Stimulated activated CD4-positive, alpha-beta T cell treated with anti-CD3 and anti-CD28 coated beads, Interleukin-15, amount 100 ng/mL, for 24 hours (primary cell): ENCODE data around the gene THOC6.
"Not testable (repeated sequence)": the region's sequence is repeated elsewhere in the genome, so short reads cannot be mapped to it uniquely, and the experiment has no call there.

ENCODE experiments used
- DNase-seq: peaks from one replicate; pipeline ENCODE4 v3.0.0-alpha.2; 2020

THOC6 gene

DNA sequence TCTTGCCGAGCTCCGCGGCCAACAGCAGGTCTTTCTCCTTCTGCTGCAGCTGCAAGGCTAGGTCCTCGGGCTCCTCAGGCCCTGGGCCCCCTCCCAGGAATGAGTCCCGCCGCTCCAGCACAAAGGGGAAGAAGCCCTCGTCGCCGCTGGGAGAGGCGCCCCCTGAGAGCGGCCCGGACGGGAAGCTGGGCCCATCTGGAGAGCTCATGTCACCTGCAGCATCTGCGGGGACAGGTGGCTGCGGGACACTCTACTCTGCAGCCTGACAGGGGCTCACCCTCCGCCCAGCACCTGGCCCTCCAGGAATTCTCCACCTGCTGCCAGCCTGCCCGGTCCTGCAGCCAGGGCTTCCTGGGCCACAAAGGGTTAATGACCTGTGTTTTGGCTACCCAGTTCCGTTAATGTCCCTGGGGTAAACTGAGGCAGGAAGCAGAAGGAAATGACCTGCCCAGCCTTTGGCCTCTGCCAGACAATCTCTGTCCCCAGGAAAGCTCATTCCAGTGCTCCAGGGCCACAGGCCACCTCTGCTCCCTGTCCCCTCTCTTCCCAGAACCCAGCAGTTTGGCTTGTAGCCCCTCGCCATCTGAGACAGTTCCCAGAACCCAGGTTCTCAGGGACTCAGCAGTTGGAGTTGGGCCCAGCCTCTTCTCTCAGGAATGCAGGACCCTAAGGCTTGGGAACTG is 11.6 kb downstream of the THOC6 start:
- DNase-seq = no peak

DNA sequence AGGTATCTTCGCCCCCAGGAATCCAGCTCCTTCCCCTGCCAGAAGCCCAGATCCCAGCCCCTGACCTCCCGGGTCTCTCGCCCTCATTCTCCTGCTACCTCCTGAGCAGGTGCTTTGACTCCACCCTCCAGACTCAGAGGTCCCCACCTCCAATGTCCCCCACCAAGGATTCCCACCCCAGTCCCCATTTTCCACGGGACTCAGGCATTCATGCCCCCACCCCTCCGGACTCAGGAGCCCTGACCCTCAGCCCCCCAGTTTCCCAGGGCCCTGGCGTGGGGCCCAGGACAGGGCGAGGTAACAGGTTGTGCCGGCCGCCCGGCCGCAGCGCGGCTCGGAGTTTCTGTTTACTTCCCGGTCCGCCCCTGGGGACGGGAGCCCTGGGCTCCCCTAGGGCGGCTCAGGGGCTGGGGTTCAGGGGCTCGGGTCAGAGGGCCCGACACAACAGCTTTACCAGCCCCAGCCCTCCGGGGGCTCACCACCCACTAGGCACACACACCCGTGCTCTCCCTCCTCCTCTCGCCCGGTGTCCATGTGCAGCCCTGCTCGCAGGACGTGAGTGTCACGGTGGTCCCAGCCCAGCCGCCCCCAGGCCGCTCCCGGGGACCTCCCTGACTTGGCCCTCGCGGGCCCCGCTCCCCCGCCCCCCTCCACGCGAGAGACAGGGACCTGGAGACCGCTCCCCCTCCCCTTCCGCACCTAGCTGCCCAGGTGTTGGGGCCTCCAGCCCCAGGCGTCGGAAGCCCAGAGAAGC is 12.3 kb downstream of the THOC6 start:
- no peak for DNase-seq

DNA sequence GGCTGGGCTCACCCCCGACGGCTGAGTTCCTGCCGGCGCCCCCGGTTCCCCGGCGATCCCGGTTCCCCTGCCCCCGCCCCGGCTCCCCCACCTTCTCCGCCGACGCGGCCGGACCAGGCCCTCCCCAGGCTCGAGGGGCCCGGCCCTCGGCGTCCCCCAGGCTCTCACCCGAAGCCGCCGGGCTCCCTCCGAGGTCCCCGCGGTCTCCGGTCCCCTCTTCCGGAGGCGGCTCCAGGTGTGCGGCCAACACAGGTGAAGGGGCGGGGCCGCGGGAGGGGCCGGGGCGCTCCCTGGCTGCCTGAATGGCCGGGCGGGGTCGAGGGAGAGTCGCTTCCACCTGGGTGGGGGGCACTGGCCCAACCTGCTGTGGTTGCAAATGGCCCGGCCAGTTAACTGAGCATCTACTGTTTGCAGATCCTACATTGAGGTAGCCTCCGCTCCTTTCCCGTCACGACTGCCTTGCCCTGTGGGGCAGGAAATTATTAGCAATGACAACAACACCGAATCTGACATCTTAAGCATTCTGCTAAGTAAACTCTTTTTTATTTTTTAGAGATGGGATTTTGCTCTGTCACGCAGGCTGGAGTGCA is 13.0 kb downstream of the THOC6 start, which contains the start of gene BICDL2:
Gene BICDL2, minus strand, starts transcription at position 219 of the 590 bp plus-strand sequence. CDS start 1,448 bp downstream, outside the sequence.
- no peak for DNase-seq

DNA sequence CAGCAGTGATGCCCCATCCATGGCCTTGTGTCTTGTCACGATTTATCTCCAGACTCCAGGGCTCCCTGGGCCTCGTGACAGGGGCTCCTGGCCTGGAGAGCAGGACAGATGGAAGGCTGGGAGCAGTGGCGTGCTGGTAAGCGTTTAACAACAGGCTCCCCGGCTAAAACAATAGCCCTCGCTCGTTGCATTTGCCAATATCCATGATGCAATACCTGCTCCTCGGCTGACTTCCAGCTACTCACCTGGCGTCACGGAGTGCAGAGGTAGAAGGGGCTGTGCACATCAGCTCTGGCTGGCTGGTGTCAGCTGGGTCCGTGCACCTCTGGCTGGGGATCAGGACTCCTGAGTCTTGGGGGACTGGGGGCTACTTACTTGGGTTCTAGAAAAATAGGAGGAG is 14.4 kb downstream of the THOC6 start:
- no peak for DNase-seq

DNA sequence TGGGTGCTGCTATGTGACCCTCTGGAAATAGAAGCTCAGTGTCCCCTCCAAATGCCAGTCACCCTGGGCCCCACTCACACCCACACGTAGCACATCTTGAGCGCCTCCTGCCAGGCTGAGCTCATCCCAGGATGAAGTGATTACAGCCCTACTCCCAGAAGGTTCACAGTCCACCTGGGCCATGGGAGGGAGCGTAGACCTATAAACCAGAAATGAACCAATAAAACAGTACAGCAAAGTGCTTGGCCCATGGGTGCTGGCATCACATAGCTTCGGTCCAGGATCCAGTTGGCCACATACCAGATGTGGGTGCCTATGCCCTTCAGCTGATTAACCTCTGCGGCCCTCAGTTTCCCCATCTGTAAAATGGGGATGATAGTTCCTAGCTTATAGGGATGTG is 15.1 kb downstream of the THOC6 start:
- DNase-seq = no peak

DNA sequence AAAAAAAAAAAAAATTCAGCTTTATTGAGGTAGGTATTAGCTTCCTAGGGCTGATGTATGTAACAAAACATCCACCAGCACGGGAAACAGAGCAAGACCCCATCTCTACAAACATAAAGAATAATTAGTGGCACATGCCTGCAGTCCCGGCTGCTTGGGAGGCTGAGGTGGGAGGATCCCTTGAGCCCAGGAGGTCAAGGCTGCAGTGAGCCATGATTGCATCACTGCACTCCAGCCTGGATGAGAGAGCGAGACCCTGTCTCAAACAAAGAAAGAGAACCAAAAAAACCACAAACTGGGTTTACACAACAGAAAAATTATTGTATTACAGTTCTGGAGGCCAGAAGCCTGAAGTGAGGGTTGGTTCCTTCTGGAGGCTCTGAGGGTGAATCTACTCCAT is 18.5 kb downstream of the THOC6 start:
- no peak for DNase-seq

DNA sequence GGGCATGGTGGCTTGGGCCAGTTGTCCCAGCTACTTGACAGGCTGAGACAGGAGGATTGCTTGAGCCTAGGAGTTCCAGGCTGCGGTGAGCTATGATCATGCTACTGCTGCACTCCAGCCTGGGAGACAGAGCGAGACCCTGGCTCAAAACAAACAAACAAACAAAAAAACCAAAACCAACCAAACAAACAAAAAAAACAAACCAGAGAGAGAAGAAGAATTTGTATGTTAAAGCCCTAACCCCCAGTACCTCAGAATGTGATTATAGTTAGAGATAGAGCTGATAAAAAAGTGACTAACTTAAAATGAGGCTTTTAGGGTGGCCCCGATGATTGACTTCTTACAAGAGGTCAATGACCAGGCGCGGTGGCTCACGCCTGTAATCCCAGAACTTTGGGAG is 20.9 kb downstream of the THOC6 start:
- DNase-seq = no peak

DNA sequence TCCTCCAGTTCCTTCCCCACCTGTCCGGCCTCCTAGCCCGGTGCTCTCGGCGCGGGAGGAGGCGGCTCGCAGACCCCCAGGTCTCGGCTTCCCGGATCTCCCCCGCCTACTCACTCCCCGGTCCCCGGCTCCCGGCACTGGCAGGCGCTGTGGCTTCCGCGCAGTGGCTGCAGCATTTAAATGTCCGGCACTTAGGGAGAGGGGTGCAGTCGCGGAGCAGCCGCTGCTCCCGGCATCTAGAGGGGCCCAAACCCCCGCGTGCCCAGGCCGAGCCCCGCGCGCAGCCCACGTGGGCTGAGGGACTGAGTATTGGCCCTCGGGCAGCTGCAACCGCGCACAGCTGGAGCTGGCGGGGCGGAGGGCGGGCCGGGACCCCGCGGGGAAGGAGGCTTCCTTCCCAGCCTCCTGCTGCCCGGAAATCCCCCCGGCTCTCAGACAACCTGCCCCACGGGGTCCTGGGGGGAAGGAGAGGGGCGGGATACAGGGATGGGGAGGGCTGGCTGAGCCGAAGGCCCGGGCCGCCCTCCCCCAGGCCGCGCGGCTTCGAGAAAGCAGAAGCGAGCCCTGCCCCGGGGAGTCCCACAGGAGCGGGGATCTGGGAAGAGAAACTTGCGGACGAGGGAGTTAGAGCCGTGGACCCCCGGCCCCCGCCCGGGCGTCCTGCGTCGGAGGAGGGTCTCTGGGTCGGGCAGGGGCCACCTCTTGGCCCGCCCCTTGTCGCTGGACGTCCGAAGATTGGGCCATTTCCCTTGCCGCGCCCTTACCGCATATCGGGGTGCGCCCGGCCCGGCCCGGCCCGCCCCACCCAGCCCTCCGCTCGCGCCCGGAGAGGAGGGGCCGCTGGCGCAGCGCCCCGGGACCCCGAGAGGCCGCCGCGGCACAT is 22.2 kb downstream of the THOC6 start, which contains the start of gene MMP25:
Gene MMP25, plus strand, starts transcription at position 804 of the 883 bp plus-strand sequence. CDS start 357 bp downstream, outside the sequence.
- DNase-seq = no peak

DNA sequence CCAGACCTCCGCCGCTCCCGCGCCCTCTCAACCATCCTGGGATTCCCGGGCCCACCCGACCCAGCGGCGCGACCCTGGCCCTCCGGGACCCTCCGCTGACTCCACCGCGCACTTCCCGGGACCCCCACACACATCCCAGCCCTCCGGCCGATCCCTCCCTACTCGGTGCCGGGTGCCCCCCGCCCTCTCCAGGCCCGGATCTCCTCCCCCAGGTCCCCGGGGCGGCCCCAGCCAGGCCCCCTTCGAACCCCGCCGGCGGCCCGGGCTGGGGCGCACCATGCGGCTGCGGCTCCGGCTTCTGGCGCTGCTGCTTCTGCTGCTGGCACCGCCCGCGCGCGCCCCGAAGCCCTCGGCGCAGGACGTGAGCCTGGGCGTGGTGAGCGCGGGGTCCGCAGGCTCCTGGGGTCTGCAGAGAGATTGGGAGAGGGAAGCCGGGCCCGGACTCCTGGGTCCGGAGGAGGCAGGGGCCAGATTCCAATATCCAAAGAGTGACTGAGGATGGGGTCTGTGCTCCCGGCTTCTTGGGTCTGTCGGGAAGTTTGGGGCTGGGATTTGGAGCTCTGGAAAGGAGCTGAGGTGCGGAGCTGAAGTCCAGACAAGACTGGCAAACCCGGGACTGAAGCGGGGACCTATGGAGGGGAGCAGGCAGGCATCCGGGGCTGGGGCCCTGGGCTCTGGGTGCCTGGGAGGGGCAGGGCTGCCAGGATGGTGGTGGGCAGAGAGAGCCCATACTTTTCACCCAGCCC is 23.0 kb downstream of the THOC6 start:
- no peak for DNase-seq

DNA sequence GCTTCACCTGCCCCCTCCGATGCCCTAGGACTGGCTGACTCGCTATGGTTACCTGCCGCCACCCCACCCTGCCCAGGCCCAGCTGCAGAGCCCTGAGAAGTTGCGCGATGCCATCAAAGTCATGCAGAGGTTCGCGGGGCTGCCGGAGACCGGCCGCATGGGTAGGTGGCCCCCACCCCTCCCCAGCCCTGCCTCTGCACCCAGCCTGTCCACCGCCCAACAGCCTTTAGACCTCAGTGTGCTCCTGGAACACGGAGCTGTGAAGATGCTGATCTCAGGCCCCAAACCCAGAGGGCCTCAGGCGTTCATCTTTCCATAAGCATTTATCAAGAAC is 23.5 kb downstream of the THOC6 start:
- DNase-seq = no peak

DNA sequence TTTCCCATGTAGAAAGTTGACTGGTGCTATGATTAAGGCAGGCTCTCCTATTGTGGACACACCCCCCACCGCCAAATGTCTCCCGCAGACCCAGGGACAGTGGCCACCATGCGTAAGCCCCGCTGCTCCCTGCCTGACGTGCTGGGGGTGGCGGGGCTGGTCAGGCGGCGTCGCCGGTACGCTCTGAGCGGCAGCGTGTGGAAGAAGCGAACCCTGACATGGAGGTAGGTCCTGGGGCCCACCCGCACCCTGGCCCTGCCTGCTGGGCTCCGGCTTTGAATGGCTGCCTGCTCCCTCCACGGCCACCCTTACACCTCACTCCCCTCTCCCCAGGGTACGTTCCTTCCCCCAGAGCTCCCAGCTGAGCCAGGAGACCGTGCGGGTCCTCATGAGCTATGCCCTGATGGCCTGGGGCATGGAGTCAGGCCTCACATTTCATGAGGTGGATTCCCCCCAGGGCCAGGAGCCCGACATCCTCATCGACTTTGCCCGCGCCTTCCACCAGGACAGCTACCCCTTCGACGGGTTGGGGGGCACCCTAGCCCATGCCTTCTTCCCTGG is 26.2 kb downstream of the THOC6 start:
- DNase-seq = no peak

DNA sequence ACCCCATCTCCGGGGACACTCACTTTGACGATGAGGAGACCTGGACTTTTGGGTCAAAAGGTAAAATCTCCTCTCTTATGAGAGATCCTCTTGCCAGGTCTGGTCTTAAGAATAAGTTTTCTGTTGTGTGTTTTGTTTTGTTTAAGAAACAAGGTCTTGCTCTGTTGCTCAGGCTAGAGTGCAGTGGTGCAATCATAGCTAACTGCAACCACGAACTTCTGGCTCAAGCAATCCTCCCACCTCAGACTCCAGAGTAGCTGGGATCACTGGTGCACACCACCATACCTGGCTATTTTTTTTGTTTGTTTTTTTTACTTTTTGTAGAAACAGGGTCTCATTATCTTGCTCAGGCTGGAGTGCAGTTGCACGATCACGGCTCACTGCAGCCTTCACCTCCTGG is 26.7 kb downstream of the THOC6 start:
- DNase-seq = no peak

DNA sequence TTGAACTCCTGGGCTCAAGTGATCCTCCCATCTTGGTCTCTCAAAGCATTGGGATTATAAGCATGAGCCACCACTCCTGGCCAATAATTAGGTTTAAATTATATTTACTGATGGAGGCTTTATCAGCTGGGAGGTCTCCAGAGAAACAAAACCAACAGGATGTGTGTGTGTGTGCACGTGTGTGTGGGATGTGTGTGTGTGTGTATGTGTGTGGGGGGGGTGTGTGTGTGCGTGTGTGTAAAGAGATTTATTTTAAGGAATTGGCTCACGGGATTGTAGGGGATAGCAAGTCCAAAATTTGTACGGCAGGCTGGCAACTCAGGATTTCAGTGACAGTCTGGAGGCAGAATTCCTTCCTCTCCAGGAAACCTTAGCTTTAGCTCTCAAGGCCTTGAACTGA is 27.2 kb downstream of the THOC6 start:
- DNase-seq = no peak

DNA sequence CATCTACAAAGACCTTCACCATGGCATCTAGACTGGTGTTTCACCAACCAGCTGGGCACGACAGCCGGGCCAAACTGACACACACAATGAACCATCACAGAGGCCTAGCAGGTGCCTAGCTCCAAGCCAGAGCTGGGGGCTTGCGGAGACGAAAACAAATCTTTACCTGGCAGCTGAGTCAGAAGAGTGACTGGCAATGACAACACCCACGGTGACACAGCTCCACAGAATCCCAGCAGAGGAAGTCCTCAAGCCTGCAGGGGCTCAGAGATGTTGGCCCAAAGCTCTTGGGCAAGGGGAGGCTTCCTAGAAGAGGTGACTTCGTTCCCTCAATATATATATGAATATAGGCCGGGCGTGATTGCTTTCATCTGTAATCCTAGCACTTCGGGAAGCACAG is 27.7 kb downstream of the THOC6 start:
- DNase-seq = no peak

DNA sequence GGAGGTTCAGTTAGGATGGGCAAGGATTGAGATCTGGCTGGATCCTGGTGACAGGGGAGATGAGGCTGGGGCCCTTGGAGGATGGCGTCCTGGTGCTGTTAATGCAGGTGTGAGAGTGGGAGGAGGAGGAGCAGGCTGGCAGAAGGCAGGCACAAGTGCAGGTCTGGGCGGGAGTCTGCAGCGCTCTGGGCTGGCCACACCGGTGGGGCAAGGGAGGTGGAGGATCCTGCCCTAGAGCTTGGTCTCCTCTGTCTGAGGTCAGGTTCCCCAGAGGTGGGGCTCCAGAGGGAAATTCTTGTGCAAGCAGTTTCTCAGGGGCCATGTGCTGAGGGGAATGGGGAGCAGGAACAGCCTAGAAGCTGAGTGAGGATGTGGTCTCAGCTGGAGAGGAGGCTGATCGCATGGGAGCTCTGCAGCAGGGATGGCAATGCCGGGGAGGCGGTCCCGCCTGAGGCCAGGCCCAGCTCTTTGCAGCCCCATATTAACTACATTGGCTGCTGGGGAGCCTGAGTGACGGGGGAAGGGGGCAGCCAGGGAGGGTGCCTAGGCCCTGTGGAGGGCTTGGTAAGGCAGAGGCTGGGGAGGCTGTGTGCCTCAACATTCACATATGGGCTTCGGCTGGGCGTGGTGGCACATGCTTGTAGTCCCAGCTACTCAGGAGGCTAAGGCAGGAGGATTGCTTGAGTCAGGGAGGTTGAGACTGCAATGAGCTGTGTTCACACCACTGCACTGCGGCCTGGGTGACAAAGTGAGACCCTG is 28.9 kb downstream of the THOC6 start:
- not testable (repeated sequence) for DNase-seq

DNA sequence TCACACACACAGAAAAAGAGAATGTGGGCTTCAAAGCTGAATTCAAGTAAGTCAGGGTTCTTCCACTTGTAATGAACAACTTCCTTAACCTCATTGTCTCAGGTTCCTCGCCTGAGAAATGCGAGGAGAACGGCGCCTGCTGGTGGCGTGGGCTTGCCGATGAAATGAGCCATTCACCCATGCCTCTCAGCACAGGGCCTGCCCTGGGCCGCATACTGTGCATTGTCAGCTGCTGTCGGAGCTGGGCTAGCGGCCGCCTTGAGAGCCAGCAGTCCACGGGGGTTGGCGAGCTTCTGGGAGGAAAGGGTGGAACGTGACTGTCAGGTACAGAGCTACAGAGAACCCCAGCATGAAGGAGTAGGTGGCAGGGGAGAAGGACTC is 29.5 kb downstream of the THOC6 start:
- DNase-seq = not testable (repeated sequence)

DNA sequence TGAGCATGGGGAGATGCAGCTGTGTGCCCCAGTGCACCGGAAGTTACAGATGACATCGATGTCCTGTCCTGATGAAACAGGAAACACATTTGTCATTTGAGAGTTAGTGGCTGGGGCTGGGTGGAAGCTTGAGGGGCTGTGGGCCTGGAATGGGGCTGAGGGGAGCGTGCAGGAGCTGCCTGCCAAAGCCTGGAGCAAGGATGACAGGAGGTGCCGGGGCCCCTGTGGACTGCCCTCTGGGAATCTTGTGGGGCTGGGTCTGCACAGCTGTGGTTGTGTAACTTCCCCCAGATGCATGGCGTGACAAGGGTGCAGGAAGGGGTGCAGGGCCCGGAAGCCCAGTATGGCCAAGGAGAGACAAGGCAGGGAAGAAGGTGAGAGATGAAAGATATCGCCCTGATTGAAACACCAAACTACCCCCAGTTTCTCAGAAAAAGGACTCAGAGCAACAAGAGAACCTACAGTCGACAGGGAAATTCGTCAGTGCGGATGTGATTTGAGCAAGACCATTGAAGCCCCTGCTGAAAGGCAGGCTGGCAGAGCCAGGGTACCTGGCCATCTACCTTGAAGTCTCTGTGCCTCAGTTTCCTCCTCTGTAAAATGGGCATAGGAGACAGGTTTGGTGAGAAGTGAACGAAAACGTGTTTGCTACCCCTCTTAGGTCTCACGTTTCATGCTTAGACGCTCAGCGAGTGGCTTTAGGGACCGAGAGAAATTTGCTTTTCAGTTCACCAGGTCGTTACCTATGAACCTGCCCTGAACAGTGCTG is 31.3 kb downstream of the THOC6 start:
- DNase-seq = no peak

DNA sequence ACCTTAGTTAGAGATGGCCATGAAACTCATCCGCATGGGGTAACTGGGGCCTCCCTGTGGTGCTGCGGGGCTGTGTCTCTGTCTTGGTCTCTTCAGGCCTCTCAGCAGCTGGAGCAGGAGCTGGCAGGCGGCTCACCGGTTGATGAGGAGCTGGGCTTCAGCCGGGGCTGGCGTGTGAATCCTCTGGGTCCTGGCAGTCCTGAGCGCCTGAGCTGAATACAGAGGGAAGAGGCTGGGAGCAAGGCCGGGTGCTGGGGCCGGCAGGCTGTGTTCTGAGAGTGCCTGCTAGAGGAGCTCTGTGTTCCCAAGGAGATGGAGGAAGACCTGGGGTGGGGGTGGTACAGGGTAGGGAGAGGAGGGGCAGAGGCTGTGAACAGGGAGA is 31.9 kb downstream of the THOC6 start:
- not testable (repeated sequence) for DNase-seq

DNA sequence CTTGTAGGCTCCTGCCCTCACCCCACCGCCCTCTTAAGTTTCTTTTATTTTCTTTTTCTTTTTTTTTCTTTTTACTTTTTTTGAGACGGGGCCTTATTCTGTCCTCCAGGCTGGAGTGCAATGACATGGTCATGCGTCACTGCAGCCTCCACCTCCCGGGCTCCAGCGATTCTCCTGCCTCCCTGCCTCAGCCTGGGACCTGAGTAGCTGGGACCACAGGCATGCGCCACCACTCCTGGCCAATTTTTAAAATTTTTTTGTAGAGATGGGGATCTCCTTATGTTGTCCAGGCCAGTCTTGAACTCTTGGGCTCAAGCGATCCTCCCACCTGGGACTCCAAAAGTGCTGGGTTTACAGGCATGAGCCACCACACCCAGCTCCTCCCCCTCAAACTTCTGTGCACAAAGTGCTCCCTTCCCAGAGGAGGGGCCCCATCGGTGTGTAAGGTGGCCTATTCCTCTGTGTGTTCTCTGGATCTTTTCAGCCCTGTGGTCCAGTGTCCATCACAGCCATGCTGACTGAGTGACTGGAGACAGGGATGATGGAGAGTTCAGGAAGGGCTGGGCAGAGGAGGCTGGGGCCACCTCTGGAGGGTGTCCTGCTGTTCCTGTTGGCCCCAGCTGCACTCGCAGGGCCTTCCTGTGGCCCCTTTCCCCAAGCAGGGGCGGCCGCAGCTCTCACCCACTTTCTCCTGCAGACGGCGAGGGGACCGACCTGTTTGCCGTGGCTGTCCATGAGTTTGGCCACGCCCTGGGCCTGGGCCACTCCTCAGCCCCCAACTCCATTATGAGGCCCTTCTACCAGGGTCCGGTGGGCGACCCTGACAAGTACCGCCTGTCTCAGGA is 32.7 kb downstream of the THOC6 start:
- DNase-seq = no peak
